SK-N-SH treated with all-trans-retinoic acid at 6 μM for 48 hours (cell line): ENCODE results near the gene THY1.
"Not testable (repeated sequence)": the region's sequence is repeated elsewhere in the genome, so short reads cannot be mapped to it uniquely, and the experiment has no call there.

Source experiments
- ATAC-seq: fragments of 200-7000 bp; cut with Tn5 transposase; 3 replicates; pipeline ENCODE4 v1.9.1; 2020; ENCODE audit warnings: mild to moderate bottlenecking, moderate library complexity
- BACH2 ChIP-seq: fragments of 250-450 bp; sonication (Bioruptor Pico); IDR thresholded peaks from 2 replicates; pipeline ENCODE4 v1.9.0; 2021; ENCODE audit warnings: mild to moderate bottlenecking, borderline replicate concordance
- CSDC2 ChIP-seq: fragments of 250-450 bp; sonication (Bioruptor Pico); IDR thresholded peaks from 2 replicates; pipeline ENCODE4 v1.5.0; 2020; ENCODE audit warnings: mild to moderate bottlenecking, moderate library complexity
- ESRRG ChIP-seq: fragments of 250-450 bp; sonication (Bioruptor Pico); IDR thresholded peaks from 2 replicates; pipeline ENCODE4 v1.6.1; 2021; ENCODE audit warnings: mild to moderate bottlenecking
- GLIS3 ChIP-seq: fragments of 250-450 bp; sonication (Bioruptor Pico); IDR thresholded peaks from 2 replicates; pipeline ENCODE4 v1.5.0; 2020; ENCODE audit warnings: mild to moderate bottlenecking, moderate library complexity
- ISL1 ChIP-seq: fragments of 250-450 bp; sonication (Bioruptor Pico); IDR thresholded peaks from 2 replicates; pipeline ENCODE4 v2.1.2; 2022; ENCODE audit warnings: mild to moderate bottlenecking, moderate library complexity
- OSR1 ChIP-seq: fragments of 250-450 bp; sonication (Bioruptor Pico); IDR thresholded peaks from 2 replicates; pipeline ENCODE4 v1.8.0; 2022; ENCODE audit warnings: moderate library complexity, mild to moderate bottlenecking, inconsistent platforms
- PPARA ChIP-seq: fragments of 250-450 bp; sonication (Bioruptor Pico); IDR thresholded peaks from 2 replicates; pipeline ENCODE4 v1.5.0; 2020; ENCODE audit warnings: mild to moderate bottlenecking, borderline replicate concordance
- RARB ChIP-seq: fragments of 250-450 bp; sonication (Bioruptor Pico); IDR thresholded peaks from 2 replicates; pipeline ENCODE4 v1.8.0; 2021; ENCODE audit warnings: mild to moderate bottlenecking, moderate library complexity
- SNAI2 ChIP-seq: fragments of 250-450 bp; sonication (Bioruptor Pico); IDR thresholded peaks from 2 replicates; pipeline ENCODE4 v1.5.0; 2020; ENCODE audit warnings: mild to moderate bottlenecking, moderate library complexity
- TCF4 ChIP-seq: fragments of 250-450 bp; sonication (Bioruptor Pico); IDR thresholded peaks from 2 replicates; pipeline ENCODE4 v1.8.0; 2021; ENCODE audit warnings: mild to moderate bottlenecking, moderate library complexity, borderline replicate concordance
- TOX ChIP-seq: fragments of 250-450 bp; sonication (Bioruptor Pico); IDR thresholded peaks from 2 replicates; pipeline ENCODE4 v1.8.0; 2021; ENCODE audit warnings: mild to moderate bottlenecking, moderate library complexity, borderline replicate concordance
- ZC3H10 ChIP-seq: fragments of 250-450 bp; sonication (Bioruptor Pico); IDR thresholded peaks from 2 replicates; pipeline ENCODE4 v1.5.1; 2021; ENCODE audit warnings: mild to moderate bottlenecking, moderate library complexity
- ZFP3 ChIP-seq: fragments of 250-450 bp; sonication (Bioruptor Pico); IDR thresholded peaks from 2 replicates; pipeline ENCODE4 v1.5.0; 2020; ENCODE audit warnings: mild to moderate bottlenecking, moderate library complexity
- ZFP30 ChIP-seq: fragments of 450-650 bp; formaldehyde crosslinking; IDR thresholded peaks from 2 replicates; pipeline ENCODE4 v1.5.0; 2022; ENCODE audit warnings: mild to moderate bottlenecking, moderate library complexity
- ZNF565 ChIP-seq: fragments of 450-650 bp; formaldehyde crosslinking; conservative IDR thresholded peaks from 2 replicates; pipeline ENCODE4 v1.5.0; 2020; ENCODE audit warnings: low read depth, mild to moderate bottlenecking, moderate library complexity
- ZNF70 ChIP-seq: fragments of 450-650 bp; formaldehyde crosslinking; IDR thresholded peaks from 2 replicates; pipeline ENCODE4 v1.5.0; 2020; ENCODE audit warnings: mild to moderate bottlenecking, moderate library complexity
- ZNF8 ChIP-seq: fragments of 450-650 bp; formaldehyde crosslinking; IDR thresholded peaks from 2 replicates; pipeline ENCODE4 v1.5.0; 2020; ENCODE audit warnings: mild to moderate bottlenecking, moderate library complexity
- TF ChIP-seq, protein P1 (sequence below): fragments of 250-450 bp; sonication (Bioruptor Pico); IDR thresholded peaks from 2 replicates; pipeline ENCODE4 v1.5.0; 2020; ENCODE audit warnings: mild to moderate bottlenecking, moderate library complexity
- TF ChIP-seq, protein P2 (sequence below): fragments of 250-450 bp; sonication (Bioruptor Pico); IDR thresholded peaks from 2 replicates; pipeline ENCODE4 v1.8.0; 2020; ENCODE audit warnings: mild to moderate bottlenecking, moderate library complexity, borderline replicate concordance
- TF ChIP-seq, protein P3 (sequence below): fragments of 250-450 bp; sonication (Bioruptor Pico); IDR thresholded peaks from 2 replicates; pipeline ENCODE4 v1.8.0; 2021; ENCODE audit warnings: low read depth, mild to moderate bottlenecking, moderate library complexity, borderline replicate concordance
- TF ChIP-seq, protein P4 (sequence below): fragments of 250-450 bp; sonication (Bioruptor Pico); IDR thresholded peaks from 2 replicates; pipeline ENCODE4 v1.5.1; 2020; ENCODE audit warnings: low read depth, mild to moderate bottlenecking, moderate library complexity
- TF ChIP-seq, protein P5 (sequence below): fragments of 250-450 bp; sonication (Bioruptor Pico); IDR thresholded peaks from 2 replicates; pipeline ENCODE4 v1.5.1; 2021; ENCODE audit warnings: mild to moderate bottlenecking, moderate library complexity

THY1 gene

DNA sequence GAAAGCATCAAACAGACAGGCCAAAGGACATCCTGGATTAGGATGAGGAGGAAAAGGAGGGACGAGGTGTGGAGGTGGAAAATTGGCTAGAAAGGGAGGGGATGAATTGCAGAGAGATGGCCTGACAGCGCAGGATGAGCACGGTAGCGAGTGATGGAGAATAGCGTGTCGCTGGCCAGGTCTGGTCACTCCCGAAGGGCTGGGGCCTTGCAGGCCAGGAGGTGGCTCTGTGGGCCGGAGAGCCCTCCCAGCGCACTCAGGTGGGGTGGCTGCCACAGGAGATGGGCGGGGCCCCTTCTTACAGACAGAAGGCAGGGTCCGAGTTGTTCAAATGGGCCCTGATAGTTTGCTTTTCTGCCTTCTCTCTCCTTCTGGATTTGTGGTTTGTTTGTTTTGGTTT lies 37.1 kb upstream of the THY1 start (continued):
- TF ChIP-seq, protein P1, sequence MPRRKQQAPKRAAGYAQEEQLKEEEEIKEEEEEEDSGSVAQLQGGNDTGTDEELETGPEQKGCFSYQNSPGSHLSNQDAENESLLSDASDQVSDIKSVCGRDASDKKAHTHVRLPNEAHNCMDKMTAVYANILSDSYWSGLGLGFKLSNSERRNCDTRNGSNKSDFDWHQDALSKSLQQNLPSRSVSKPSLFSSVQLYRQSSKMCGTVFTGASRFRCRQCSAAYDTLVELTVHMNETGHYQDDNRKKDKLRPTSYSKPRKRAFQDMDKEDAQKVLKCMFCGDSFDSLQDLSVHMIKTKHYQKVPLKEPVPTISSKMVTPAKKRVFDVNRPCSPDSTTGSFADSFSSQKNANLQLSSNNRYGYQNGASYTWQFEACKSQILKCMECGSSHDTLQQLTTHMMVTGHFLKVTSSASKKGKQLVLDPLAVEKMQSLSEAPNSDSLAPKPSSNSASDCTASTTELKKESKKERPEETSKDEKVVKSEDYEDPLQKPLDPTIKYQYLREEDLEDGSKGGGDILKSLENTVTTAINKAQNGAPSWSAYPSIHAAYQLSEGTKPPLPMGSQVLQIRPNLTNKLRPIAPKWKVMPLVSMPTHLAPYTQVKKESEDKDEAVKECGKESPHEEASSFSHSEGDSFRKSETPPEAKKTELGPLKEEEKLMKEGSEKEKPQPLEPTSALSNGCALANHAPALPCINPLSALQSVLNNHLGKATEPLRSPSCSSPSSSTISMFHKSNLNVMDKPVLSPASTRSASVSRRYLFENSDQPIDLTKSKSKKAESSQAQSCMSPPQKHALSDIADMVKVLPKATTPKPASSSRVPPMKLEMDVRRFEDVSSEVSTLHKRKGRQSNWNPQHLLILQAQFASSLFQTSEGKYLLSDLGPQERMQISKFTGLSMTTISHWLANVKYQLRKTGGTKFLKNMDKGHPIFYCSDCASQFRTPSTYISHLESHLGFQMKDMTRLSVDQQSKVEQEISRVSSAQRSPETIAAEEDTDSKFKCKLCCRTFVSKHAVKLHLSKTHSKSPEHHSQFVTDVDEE (CRISPR knock-in tag): no peak
- TF ChIP-seq TCF4: no peak

DNA sequence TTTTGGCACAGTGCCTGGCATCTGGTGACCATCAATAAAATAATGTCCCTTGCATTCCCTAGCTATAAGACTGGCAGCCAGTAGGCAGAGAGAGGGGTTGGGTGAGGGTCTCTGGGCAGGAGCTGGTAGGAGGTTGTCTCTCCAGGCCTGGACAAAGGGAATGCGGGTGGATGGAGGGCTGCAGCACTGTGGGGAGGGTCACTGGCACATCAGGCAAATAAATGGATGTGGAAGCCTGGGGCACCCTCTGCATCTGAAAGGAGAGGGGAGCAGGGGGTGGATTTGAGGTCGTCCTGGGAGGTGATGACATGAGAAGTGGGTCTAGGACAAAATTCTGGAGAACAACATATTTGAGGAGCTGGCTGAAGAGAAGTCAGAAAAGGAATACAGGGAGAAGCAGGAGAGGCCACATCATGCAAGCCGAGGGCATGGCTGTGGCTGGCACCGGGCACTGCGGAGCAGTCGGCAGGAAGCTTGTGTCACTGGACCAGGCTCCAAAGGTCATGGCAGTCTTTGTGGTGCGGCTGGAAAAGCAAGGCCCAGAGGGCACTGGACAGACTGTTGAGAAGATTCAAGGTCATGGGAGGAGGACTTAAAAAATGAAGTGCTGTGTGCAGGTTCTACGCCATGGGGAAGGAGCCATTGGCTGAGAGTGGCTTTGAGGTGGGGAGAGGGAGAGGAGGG lies 36.5 kb upstream of the THY1 start:
- TF ChIP-seq ZNF70 (no peak), GLIS3 (CRISPR knock-in tag) (no peak), RARB (CRISPR knock-in tag) (no peak), ZNF565 (no peak), ISL1 (no peak), ESRRG (no peak), OSR1 (CRISPR knock-in tag) (no peak), ZC3H10 (CRISPR knock-in tag) (no peak), BACH2 (no peak)
- TF ChIP-seq, protein P2, sequence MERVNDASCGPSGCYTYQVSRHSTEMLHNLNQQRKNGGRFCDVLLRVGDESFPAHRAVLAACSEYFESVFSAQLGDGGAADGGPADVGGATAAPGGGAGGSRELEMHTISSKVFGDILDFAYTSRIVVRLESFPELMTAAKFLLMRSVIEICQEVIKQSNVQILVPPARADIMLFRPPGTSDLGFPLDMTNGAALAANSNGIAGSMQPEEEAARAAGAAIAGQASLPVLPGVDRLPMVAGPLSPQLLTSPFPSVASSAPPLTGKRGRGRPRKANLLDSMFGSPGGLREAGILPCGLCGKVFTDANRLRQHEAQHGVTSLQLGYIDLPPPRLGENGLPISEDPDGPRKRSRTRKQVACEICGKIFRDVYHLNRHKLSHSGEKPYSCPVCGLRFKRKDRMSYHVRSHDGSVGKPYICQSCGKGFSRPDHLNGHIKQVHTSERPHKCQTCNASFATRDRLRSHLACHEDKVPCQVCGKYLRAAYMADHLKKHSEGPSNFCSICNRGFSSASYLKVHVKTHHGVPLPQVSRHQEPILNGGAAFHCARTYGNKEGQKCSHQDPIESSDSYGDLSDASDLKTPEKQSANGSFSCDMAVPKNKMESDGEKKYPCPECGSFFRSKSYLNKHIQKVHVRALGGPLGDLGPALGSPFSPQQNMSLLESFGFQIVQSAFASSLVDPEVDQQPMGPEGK (CRISPR knock-in tag): no peak
- TF ChIP-seq, protein P1 (CRISPR knock-in tag): no peak
- ATAC-seq: no peak; the same call in 2 of the 3 replicates

DNA sequence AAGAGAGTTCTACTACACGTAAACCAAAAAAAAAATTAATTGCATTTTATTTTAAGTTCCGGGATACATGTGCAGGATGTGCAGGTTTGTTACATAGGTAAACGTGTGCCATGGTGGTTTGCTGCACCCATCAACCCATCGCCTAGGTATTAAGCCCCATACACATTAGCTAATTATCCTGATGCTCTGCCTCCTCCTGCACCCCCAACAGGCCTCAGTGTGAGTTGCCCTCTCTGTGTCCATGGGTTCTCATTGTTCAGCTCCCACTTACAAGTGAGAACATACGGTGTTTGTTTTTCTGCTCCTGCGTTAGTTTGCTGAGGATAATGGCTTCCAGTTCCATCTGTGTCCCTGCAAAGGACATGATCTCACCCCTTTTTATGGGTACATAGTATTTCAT lies 32.7 kb upstream of the THY1 start:
- not testable (repeated sequence) for ATAC-seq

DNA sequence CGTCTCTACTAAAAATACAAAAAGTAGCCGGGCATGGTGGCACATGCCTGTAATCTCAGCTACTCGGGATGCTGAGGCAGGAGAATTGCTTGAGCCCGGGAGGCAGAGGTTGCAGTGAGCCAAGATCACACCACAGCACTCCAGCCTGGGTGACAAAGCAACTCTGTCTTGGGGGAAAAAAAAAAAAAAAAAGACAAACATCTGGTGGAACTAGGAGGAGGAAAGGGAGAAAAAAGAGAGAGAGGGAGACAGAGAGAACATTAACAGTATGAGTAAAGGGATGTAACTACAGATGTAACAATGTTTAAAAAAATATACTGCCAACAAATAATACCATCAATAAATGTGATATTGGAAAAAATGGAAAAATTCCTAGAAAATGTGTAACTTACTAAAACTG lies 32.3 kb upstream of the THY1 start:
- ATAC-seq: not testable (repeated sequence)

DNA sequence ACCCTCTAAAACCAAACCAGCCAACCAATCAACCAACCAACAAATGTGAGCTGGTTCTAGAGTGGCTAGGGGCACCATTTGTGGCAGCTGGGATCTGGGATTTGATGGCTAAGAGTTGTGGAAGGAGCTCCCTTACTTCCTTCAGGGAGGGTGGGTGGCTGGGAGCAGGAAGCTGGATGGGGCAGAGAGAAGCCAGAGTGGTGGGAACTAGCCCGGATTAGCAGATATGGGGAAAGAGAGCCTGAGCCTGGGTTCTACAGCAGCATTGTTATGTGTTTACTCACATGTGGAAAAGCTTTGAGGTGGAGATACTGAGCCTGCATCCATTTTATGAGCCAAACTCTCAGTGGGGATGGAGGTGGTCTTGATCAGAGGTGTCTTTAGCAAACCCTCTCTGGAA lies 30.9 kb upstream of the THY1 start:
- no peak for ATAC-seq
- TF ChIP-seq, protein P3, sequence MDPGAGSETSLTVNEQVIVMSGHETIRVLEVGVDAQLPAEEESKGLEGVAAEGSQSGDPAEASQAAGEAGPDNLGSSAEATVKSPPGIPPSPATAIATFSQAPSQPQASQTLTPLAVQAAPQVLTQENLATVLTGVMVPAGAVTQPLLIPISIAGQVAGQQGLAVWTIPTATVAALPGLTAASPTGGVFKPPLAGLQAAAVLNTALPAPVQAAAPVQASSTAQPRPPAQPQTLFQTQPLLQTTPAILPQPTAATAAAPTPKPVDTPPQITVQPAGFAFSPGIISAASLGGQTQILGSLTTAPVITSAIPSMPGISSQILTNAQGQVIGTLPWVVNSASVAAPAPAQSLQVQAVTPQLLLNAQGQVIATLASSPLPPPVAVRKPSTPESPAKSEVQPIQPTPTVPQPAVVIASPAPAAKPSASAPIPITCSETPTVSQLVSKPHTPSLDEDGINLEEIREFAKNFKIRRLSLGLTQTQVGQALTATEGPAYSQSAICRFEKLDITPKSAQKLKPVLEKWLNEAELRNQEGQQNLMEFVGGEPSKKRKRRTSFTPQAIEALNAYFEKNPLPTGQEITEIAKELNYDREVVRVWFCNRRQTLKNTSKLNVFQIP (CRISPR knock-in tag): no peak
- TF ChIP-seq OSR1 (CRISPR knock-in tag) (no peak), TCF4 (no peak), RARB (CRISPR knock-in tag) (no peak), ESRRG (no peak), TOX (no peak), ISL1 (no peak), ZC3H10 (CRISPR knock-in tag) (no peak), SNAI2 (CRISPR knock-in tag) (no peak), ZNF70 (no peak), CSDC2 (CRISPR knock-in tag) (no peak), ZNF565 (no peak), ZFP3 (no peak), PPARA (CRISPR knock-in tag) (no peak), ZNF8 (CRISPR knock-in tag) (no peak), ZFP30 (no peak), GLIS3 (CRISPR knock-in tag) (no peak)
- TF ChIP-seq, protein P4, sequence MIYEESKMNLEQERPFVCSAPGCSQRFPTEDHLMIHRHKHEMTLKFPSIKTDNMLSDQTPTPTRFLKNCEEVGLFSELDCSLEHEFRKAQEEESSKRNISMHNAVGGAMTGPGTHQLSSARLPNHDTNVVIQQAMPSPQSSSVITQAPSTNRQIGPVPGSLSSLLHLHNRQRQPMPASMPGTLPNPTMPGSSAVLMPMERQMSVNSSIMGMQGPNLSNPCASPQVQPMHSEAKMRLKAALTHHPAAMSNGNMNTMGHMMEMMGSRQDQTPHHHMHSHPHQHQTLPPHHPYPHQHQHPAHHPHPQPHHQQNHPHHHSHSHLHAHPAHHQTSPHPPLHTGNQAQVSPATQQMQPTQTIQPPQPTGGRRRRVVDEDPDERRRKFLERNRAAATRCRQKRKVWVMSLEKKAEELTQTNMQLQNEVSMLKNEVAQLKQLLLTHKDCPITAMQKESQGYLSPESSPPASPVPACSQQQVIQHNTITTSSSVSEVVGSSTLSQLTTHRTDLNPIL: no peak
- TF ChIP-seq, protein P5, sequence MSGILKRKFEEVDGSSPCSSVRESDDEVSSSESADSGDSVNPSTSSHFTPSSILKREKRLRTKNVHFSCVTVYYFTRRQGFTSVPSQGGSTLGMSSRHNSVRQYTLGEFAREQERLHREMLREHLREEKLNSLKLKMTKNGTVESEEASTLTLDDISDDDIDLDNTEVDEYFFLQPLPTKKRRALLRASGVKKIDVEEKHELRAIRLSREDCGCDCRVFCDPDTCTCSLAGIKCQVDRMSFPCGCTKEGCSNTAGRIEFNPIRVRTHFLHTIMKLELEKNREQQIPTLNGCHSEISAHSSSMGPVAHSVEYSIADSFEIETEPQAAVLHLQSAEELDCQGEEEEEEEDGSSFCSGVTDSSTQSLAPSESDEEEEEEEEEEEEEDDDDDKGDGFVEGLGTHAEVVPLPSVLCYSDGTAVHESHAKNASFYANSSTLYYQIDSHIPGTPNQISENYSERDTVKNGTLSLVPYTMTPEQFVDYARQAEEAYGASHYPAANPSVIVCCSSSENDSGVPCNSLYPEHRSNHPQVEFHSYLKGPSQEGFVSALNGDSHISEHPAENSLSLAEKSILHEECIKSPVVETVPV (CRISPR knock-in tag): no peak
